GM12864 (cell line): ENCODE measurements around the gene WWOX.

Experiments
- DNase-seq: peaks from one replicate; pipeline ENCODE4 v3.0.0-alpha.2; 2011; ENCODE audit warnings: low read depth
- H3K4me3 ChIP-seq: 2 replicates; pipeline ENCODE4 v1.5.1; 2011; ENCODE audit warnings: mild to moderate bottlenecking, low read depth, low read length, control low read depth
- CTCF ChIP-seq: IDR thresholded peaks from 2 replicates; pipeline ENCODE4 v1.5.1; 2011; ENCODE audit warnings: low read depth, mild to moderate bottlenecking, moderate library complexity, low read length, control low read depth, inconsistent platforms; ENCODE audit errors: missing control alignments

WWOX gene

GRCh38 chr16:78735337-78735736 is 635.9 kb downstream of the WWOX start:
- DNase-seq: no peak
- no peak overlapping the region for H3K4me3 ChIP-seq
- TF ChIP-seq CTCF: no peak

- H3K4me3 ChIP-seq: no peak overlapping the region
- DNase-seq: no peak
- TF ChIP-seq CTCF: no peak
These were observed 638.2 kb downstream of the WWOX start for GRCh38 chr16:78737630-78738029.

- no peak overlapping the region for H3K4me3 ChIP-seq
- DNase-seq: no peak
- no peak for TF ChIP-seq CTCF
These were observed 639.1 kb downstream of the WWOX start for GRCh38 chr16:78738557-78738956.

- no peak for TF ChIP-seq CTCF
- no peak for DNase-seq
- no peak overlapping the region for H3K4me3 ChIP-seq
These were observed 640.8 kb downstream of the WWOX start for GRCh38 chr16:78740269-78740668.

- peak; percentile 58 for DNase-seq
- H3K4me3 ChIP-seq: peak overlapping the region; percentile 51
- no peak for TF ChIP-seq CTCF
These were observed 643.2 kb downstream of the WWOX start for GRCh38 chr16:78742501-78743283.

- no peak for TF ChIP-seq CTCF
- H3K4me3 ChIP-seq: no peak overlapping the region
- DNase-seq: no peak
These were observed 644.1 kb downstream of the WWOX start for GRCh38 chr16:78743556-78743955.

- H3K4me3 ChIP-seq: no peak overlapping the region
- DNase-seq: no peak
- no peak for TF ChIP-seq CTCF
These were observed 644.6 kb downstream of the WWOX start for GRCh38 chr16:78744099-78744498.
